Duodenal mucosa (tissue), 2 donors: ENCODE data around the gene MYO5B.
A peak's percentile ranks its signal among the peaks of the same experiment; 100 is the strongest.

Source experiments
- H3K27ac ChIP-seq: one replicate; pipeline ENCODE4 v1.7.0; 2013; ENCODE audit warnings: low read depth, low read length
- H3K27me3 ChIP-seq, 2 donors: one replicate each; pipeline ENCODE4 v1.7.0; 2013; ENCODE audit warnings: low read length in 2 of 2, control low read depth in 1 of 2; ENCODE audit not compliant: insufficient read depth in 2 of 2, control insufficient read depth in 1 of 2
- H3K36me3 ChIP-seq, 2 donors: one replicate each; pipeline ENCODE4 v1.7.0; 2013; ENCODE audit warnings: low read length in 2 of 2, control low read depth in 1 of 2; ENCODE audit not compliant: insufficient read depth in 2 of 2, control insufficient read depth in 1 of 2
- H3K4me1 ChIP-seq, 2 donors: one replicate each; pipeline ENCODE4 v1.7.0; 2013; ENCODE audit warnings: low read length in 2 of 2, control low read depth in 1 of 2; ENCODE audit not compliant: insufficient read depth in 2 of 2, control insufficient read depth in 1 of 2
- H3K4me3 ChIP-seq, 2 donors: one replicate each; pipeline ENCODE4 v1.7.0; 2013; ENCODE audit warnings: low read length in 2 of 2, low read depth in 1 of 2
- H3K9ac ChIP-seq, 2 donors: one replicate each; pipeline ENCODE4 v1.7.0; 2013; ENCODE audit warnings: low read length in 2 of 2, low read depth in 1 of 2
- H3K9me3 ChIP-seq, 2 donors: one replicate each; pipeline ENCODE4 v1.7.0; 2013; ENCODE audit warnings: low read length in 2 of 2, control low read depth in 1 of 2; ENCODE audit not compliant: control insufficient read depth in 1 of 2

Gene MYO5B

GRCh38 chr18:49850636-49851035 lies 344.3 kb downstream of the MYO5B start:
- H3K36me3 ChIP-seq = peaks cover 22 to 37% of the 10 kb centered on the region in 2 donors
- H3K4me1 ChIP-seq = peaks cover 29% of the 10 kb centered on the region in 2 donors
- H3K4me3 ChIP-seq = no peak overlapping the region
- no peaks in the 10 kb centered on the region for H3K27me3 ChIP-seq
- H3K27ac ChIP-seq = no peak overlapping the region
- H3K9me3 ChIP-seq = no peaks in the 10 kb centered on the region
- H3K9ac ChIP-seq = no peak overlapping the region

- peak overlapping the region; percentile 84 for H3K27ac ChIP-seq
- H3K9ac ChIP-seq = peak overlapping the region; percentile 53 to 84
- peak overlapping the region; percentile 53 to 64 for H3K4me3 ChIP-seq
- no peaks in the 10 kb centered on the region for H3K9me3 ChIP-seq
- H3K36me3 ChIP-seq = peaks cover 32 to 42% of the 10 kb centered on the region in 2 donors
- peaks cover 29 to 30% of the 10 kb centered on the region in 2 donors for H3K4me1 ChIP-seq
- H3K27me3 ChIP-seq = no peaks in the 10 kb centered on the region
Measured at GRCh38 chr18:49849331-49850217, 345.4 kb downstream of the MYO5B start.

GRCh38 chr18:49848115-49848514 lies 346.8 kb downstream of the MYO5B start:
- Histone ChIP-seq H3K9ac (peak overlapping the region; percentile 53 to 84), H3K9me3 (no peaks in the 10 kb centered on the region), H3K36me3 (peaks cover 35 to 45% of the 10 kb centered on the region in 2 donors), H3K27me3 (no peaks in the 10 kb centered on the region), H3K27ac (no peak overlapping the region), H3K4me3 (peak overlapping the region; percentile 53 to 64), H3K4me1 (peaks cover 29 to 33% of the 10 kb centered on the region in 2 donors)

DNA sequence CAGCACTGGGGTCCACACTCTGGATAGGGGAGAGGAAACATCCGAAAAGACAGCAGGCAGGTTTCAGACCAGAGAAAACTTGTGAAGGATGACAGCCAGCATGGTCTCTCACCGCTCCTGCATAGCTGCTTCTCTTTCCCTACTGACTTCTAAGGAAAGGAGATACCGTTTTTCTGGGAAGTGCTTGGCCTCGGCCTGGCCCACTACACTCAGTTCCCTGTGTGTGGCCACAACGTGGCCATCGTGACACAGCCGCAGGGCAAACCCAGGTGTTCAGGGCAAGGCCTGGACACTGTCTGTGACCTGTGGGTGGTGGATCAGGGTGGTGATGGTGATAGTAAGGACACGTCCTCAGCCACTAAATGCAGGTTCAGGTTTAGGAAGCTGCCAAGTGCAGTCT lies 347.4 kb downstream of the MYO5B start:
- H3K4me3 ChIP-seq = peak overlapping the region; percentile 53 to 64
- no peaks in the 10 kb centered on the region for H3K9me3 ChIP-seq
- peaks cover 29 to 33% of the 10 kb centered on the region in 2 donors for H3K4me1 ChIP-seq
- H3K36me3 ChIP-seq = peaks cover 41 to 50% of the 10 kb centered on the region in 2 donors
- no peaks in the 10 kb centered on the region for H3K27me3 ChIP-seq
- H3K27ac ChIP-seq = no peak overlapping the region
- peak overlapping the region in 1 of 2 donors; percentile 84 for H3K9ac ChIP-seq

GRCh38 chr18:49846718-49847470 lies 348.1 kb downstream of the MYO5B start:
- Histone ChIP-seq H3K27me3 (no peaks in the 10 kb centered on the region), H3K9me3 (no peaks in the 10 kb centered on the region), H3K9ac (no peak overlapping the region), H3K36me3 (peaks cover 40 to 54% of the 10 kb centered on the region in 2 donors), H3K4me1 (peaks cover 29 to 33% of the 10 kb centered on the region in 2 donors), H3K4me3 (no peak overlapping the region), H3K27ac (no peak overlapping the region)

DNA sequence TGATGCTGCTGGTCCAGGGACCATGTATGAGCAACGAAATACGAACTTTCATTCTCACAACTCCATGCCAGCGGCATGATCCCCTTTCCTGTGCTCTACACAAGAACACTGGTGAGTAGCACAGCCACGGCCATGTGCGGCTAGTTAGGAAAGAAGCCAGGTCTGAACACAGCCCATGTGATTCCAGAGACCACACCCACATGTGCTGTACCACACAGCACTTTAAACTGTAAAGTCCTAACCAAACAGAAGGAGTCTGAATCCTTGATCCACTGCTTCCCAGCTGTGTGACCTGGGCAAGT lies 348.6 kb downstream of the MYO5B start:
- H3K9me3 ChIP-seq = no peaks in the 10 kb centered on the region
- no peak overlapping the region for H3K27ac ChIP-seq
- H3K4me3 ChIP-seq = no peak overlapping the region
- peaks cover 45 to 56% of the 10 kb centered on the region in 2 donors for H3K36me3 ChIP-seq
- H3K9ac ChIP-seq = no peak overlapping the region
- H3K4me1 ChIP-seq = peaks cover 29 to 33% of the 10 kb centered on the region in 2 donors
- H3K27me3 ChIP-seq = no peaks in the 10 kb centered on the region

DNA sequence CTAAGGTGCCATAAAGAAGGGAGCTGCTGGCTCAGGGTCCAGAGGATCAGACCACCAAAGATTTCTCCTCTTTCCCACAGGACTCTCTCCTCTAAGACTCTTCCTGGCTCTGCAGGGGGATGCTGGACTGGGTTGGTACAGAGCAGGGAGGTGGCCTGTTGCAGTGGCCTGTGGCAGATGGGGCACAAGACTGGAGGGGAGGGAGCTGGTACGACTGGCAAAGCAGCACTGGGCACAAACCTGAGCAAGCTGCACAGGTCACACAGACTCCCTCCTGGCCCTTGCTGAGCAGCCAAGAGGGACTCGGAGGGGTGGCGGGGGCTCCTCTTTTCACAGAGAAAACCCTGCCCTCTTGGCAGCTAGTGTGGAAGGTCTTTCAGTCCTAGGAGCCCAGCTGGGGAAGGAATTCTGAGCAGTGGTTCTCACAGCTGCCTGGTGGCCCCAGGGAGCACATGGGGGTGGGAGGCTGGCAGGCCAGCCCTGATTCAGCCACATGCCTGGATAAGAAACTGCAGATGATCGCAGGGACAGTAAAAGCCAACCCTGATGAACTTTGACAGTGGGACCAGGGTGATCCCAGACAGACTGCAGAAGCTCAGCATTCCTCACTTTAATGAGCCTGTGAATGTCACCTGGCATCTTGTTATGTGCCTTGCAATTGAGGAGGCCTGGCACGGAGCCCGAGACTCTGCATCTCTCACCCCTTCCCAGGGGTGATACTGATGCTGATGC lies 349.2 kb downstream of the MYO5B start:
- Histone ChIP-seq H3K9ac (no peak overlapping the region), H3K4me3 (no peak overlapping the region), H3K36me3 (peaks cover 50 to 61% of the 10 kb centered on the region in 2 donors), H3K27me3 (no peaks in the 10 kb centered on the region), H3K9me3 (no peaks in the 10 kb centered on the region), H3K4me1 (peaks cover 29 to 33% of the 10 kb centered on the region in 2 donors), H3K27ac (no peak overlapping the region)

- Histone ChIP-seq H3K9me3 (no peaks in the 10 kb centered on the region), H3K27me3 (no peaks in the 10 kb centered on the region), H3K9ac (no peak overlapping the region), H3K4me1 (peaks cover 24 to 30% of the 10 kb centered on the region in 2 donors), H3K4me3 (no peak overlapping the region), H3K36me3 (peaks cover 57 to 68% of the 10 kb centered on the region in 2 donors), H3K27ac (no peak overlapping the region)
Measured at GRCh38 chr18:49844903-49845302, 350.0 kb downstream of the MYO5B start.

DNA sequence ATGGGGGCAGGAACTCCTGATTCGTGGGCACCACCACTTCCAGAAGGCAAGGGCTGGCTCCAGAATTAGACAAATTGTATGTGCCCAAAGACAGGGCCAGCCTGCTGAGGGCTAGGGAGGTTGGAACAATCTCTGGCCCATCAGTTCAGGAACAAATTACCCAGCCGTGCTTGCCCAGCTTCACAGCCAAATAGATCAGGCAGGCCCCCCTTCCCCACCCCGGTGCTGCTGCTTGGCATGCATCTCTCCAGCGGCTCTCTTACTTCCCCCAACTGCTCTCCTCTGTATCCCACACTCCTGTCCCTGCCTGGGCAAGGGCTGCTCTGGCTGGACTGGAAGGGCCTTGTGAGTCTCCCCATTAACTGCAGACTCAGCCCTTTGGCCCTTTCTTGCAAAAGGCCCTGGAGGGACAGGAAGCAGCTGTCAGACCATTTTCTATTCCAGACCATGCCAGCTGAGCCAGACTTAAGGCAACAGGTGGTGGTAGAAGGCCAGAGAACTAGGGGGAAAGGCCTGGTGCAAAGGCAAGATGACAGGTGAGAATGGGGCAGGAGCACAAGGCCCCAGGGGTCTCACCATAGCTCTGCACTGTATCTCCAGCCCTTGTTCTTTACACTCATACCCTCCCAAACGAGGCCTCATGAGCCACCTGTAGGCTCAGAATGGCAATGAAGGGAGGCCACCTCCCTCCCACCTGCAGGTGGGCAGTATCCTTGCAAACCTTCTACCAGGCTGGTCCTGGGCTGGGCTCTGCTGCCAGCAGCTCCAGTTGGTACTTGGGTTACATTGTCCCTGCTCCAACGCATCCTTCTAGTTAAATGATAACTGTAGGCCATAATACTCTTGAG lies 350.9 kb downstream of the MYO5B start:
- Histone ChIP-seq H3K4me3 (no peak overlapping the region), H3K27me3 (no peaks in the 10 kb centered on the region), H3K9ac (no peak overlapping the region), H3K27ac (no peak overlapping the region), H3K9me3 (no peaks in the 10 kb centered on the region), H3K36me3 (peaks cover 57 to 75% of the 10 kb centered on the region in 2 donors), H3K4me1 (peaks cover 20 to 22% of the 10 kb centered on the region in 2 donors)
